Transverse colon (tissue), 4 donors: ENCODE results near the gene SFXN5.

ENCODE experiments used
- EP300 ChIP-seq: sonication (generic); formaldehyde crosslinking; IDR thresholded peaks from one replicate; pipeline ENCODE4 v1.6.1; 2017; ENCODE audit warnings: antibody characterized with exemption, low read depth
- POLR2A ChIP-seq: fragments of 450-650 bp; IDR thresholded peaks from one replicate; pipeline ENCODE4 v1.6.1; 2016; ENCODE audit warnings: antibody characterized with exemption, mild to moderate bottlenecking, moderate library complexity
- POLR2AphosphoS5 ChIP-seq, 3 donors: sonication (generic); formaldehyde crosslinking; IDR thresholded peaks; one replicate each; pipeline ENCODE4 v1.6.1; 2016; ENCODE audit warnings: antibody characterized with exemption in 3 of 3
- TF ChIP-seq, protein P1 (sequence below), 5 experiments: fragments of 200-600 bp in 3 of 5; fragments of 450-650 bp in 2 of 5; sonication (generic) in 3 of 5; IDR thresholded peaks; 1 replicate in 2 of 5; 2 replicates in 3 of 5; pipeline ENCODE4 v1.5.1; 2016 to 2017; ENCODE audit warnings: antibody characterized with exemption in 5 of 5, inconsistent platforms in 3 of 5, mild to moderate bottlenecking in 2 of 5, moderate library complexity in 1 of 5

DNA sequence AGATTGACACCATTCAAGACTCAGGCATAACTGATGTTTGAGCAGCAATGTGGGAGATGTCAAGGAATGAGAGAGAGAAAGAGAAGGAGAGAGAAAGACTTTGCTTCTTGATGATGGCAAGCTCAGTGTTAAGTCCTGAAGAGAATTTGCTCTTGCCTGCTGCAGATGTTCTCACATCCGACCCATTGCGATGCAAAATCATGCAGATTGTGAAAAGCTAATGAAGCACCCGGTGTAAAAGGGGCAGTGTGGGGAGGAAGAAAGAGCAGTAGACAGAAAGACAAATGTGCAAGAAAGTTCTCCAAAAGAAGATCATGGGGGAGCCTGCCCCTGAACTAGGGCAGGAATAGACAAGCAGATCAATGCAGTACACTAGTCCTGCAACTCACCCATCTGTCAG is 96.5 kb downstream of the SFXN5 start:
- TF ChIP-seq POLR2A (no peak), POLR2AphosphoS5 (IDR thresholded peaks at IDR 0.05) (no peak), EP300 (no peak)
- TF ChIP-seq, protein P1, sequence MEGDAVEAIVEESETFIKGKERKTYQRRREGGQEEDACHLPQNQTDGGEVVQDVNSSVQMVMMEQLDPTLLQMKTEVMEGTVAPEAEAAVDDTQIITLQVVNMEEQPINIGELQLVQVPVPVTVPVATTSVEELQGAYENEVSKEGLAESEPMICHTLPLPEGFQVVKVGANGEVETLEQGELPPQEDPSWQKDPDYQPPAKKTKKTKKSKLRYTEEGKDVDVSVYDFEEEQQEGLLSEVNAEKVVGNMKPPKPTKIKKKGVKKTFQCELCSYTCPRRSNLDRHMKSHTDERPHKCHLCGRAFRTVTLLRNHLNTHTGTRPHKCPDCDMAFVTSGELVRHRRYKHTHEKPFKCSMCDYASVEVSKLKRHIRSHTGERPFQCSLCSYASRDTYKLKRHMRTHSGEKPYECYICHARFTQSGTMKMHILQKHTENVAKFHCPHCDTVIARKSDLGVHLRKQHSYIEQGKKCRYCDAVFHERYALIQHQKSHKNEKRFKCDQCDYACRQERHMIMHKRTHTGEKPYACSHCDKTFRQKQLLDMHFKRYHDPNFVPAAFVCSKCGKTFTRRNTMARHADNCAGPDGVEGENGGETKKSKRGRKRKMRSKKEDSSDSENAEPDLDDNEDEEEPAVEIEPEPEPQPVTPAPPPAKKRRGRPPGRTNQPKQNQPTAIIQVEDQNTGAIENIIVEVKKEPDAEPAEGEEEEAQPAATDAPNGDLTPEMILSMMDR (IDR thresholded peaks at IDR 0.05) = no peak
